ENCODE results near the gene RPS6KA2.

Gene RPS6KA2

GRCh38 chr6:166437661-166438060 lies 189.4 kb downstream of the RPS6KA2 start:
- TF ChIP-seq ZFX (IDR thresholded peaks at IDR 0.05), result no peak
- TF ChIP-seq CTCF (conservative IDR thresholded peaks at IDR 0.05), result no peak
- H3K27ac ChIP-seq, result no peak overlapping the region

GRCh38 chr6:166436195-166437139 lies 190.6 kb downstream of the RPS6KA2 start:
- TF ChIP-seq ZFX (IDR thresholded peaks at IDR 0.05) (no peak), CTCF (conservative IDR thresholded peaks at IDR 0.05) (no peak)

GRCh38 chr6:166435574-166435973 lies 191.5 kb downstream of the RPS6KA2 start:
- TF ChIP-seq CTCF (conservative IDR thresholded peaks at IDR 0.05) (no peak), ZFX (IDR thresholded peaks at IDR 0.05) (no peak)
- H3K27ac ChIP-seq, result no peak overlapping the region

More at GRCh38 chr6:166436195-166437139, 190.6 kb downstream of the RPS6KA2 start:
- H3K27ac ChIP-seq, result no peak overlapping the region

- no peak overlapping the region for H3K27ac ChIP-seq
- TF ChIP-seq CTCF (conservative IDR thresholded peaks at IDR 0.05) (no peak), ZFX (IDR thresholded peaks at IDR 0.05) (no peak)
These were observed 192.7 kb downstream of the RPS6KA2 start for GRCh38 chr6:166434336-166434735.

- TF ChIP-seq ZFX (IDR thresholded peaks at IDR 0.05), result no peak
- TF ChIP-seq CTCF (conservative IDR thresholded peaks at IDR 0.05), result no peak
- no peak overlapping the region for H3K27ac ChIP-seq
These were observed 194.0 kb downstream of the RPS6KA2 start for GRCh38 chr6:166433096-166433495.

GRCh38 chr6:166430269-166430668 lies 196.8 kb downstream of the RPS6KA2 start:
- TF ChIP-seq CTCF (conservative IDR thresholded peaks at IDR 0.05), result no peak
- no peak for TF ChIP-seq ZFX (IDR thresholded peaks at IDR 0.05)
- no peak overlapping the region for H3K27ac ChIP-seq

- H3K27ac ChIP-seq, result no peak overlapping the region
- TF ChIP-seq ZFX (IDR thresholded peaks at IDR 0.05) (no peak), CTCF (conservative IDR thresholded peaks at IDR 0.05) (no peak)
These were observed 202.6 kb downstream of the RPS6KA2 start for GRCh38 chr6:166424431-166424830.

All from C4-2B (cell line).